Coronary artery (tissue), 2 donors: ENCODE measurements around the gene UPK3A.

Experiments
- DNase-seq: peaks from one replicate; pipeline ENCODE4 v3.0.0-alpha.2; 2017; ENCODE audit warnings: low spot score
- H3K27ac ChIP-seq, 2 donors: fragments of 200-600 bp; sonication (generic); one replicate each; pipeline ENCODE4 v1.5.1; 2016 to 2019
- H3K4me3 ChIP-seq: fragments of 200-600 bp; sonication (generic); 2 replicates; pipeline ENCODE4 v1.5.1; 2016; ENCODE audit warnings: mild to moderate bottlenecking, moderate library complexity
- TF ChIP-seq, protein P1 (sequence below): fragments of 200-600 bp; sonication (generic); IDR thresholded peaks from one replicate; pipeline ENCODE4 v1.5.1; 2019; ENCODE audit warnings: antibody characterized with exemption

UPK3A gene

DNA sequence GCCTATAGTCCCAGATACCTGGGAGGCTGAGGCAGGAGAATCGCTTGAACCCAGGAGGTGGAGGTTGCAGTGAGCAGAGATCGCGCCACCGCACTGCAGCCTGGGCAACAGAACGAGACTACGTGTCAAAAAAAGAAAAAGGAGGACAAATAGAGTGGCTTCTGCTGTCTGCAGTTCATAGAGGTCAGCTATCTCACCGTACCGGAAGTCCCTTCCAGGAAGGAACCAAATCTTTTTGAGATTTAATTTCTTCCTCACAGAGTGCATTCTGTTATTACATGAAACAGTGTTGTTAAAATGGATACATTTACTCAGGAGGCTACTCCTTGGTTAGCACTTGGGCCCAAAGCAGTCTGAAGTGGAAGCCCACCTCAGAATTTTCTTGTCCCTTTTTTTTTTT lies 58.4 kb downstream of the UPK3A start:
- DNase-seq = no peak
- H3K4me3 ChIP-seq = no peak overlapping the region
- TF ChIP-seq, protein P1, sequence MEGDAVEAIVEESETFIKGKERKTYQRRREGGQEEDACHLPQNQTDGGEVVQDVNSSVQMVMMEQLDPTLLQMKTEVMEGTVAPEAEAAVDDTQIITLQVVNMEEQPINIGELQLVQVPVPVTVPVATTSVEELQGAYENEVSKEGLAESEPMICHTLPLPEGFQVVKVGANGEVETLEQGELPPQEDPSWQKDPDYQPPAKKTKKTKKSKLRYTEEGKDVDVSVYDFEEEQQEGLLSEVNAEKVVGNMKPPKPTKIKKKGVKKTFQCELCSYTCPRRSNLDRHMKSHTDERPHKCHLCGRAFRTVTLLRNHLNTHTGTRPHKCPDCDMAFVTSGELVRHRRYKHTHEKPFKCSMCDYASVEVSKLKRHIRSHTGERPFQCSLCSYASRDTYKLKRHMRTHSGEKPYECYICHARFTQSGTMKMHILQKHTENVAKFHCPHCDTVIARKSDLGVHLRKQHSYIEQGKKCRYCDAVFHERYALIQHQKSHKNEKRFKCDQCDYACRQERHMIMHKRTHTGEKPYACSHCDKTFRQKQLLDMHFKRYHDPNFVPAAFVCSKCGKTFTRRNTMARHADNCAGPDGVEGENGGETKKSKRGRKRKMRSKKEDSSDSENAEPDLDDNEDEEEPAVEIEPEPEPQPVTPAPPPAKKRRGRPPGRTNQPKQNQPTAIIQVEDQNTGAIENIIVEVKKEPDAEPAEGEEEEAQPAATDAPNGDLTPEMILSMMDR = no peak
- H3K27ac ChIP-seq = no peak overlapping the region

- Histone ChIP-seq H3K27ac (no peak overlapping the region), H3K4me3 (no peak overlapping the region)
- no peak for DNase-seq
- TF ChIP-seq, protein P1 = no peak
These were observed 59.6 kb downstream of the UPK3A start for GRCh38 chr22:45344334-45344733.
